Measurements from ENCODE around the gene RPL26.

Gene RPL26

GRCh38 chr17:8419305-8419704, 36.3 kb upstream of the RPL26 start:
- DNase-seq (ENCODE audit: low spot score) = no peak
- Histone ChIP-seq H3K27ac (no peak overlapping the region), H3K4me3 (no peak overlapping the region)
- no peak for TF ChIP-seq CTCF (IDR thresholded peaks at IDR 0.05)

GRCh38 chr17:8418471-8418870, 35.5 kb upstream of the RPL26 start:
- no peak for DNase-seq (ENCODE audit: low spot score)
- TF ChIP-seq CTCF (IDR thresholded peaks at IDR 0.05) = no peak
- Histone ChIP-seq H3K4me3 (no peak overlapping the region), H3K27ac (no peak overlapping the region)

- Histone ChIP-seq H3K27ac (no peak overlapping the region), H3K4me3 (no peak overlapping the region)
Measured at GRCh38 chr17:8417806-8418205, 34.8 kb upstream of the RPL26 start.

GRCh38 chr17:8413938-8414337, 30.9 kb upstream of the RPL26 start:
- no peak for TF ChIP-seq CTCF (IDR thresholded peaks at IDR 0.05)
- H3K27ac ChIP-seq = no peak overlapping the region
- DNase-seq (ENCODE audit: low spot score) = no peak
- no peak overlapping the region for H3K4me3 ChIP-seq

More at GRCh38 chr17:8417806-8418205, 34.8 kb upstream of the RPL26 start:
- no peak for TF ChIP-seq CTCF (IDR thresholded peaks at IDR 0.05)
- no peak for DNase-seq (ENCODE audit: low spot score)

- DNase-seq (ENCODE audit: low spot score) = no peak
- no peak overlapping the region for H3K4me3 ChIP-seq
- H3K27ac ChIP-seq = no peak overlapping the region
- TF ChIP-seq CTCF (IDR thresholded peaks at IDR 0.05) = no peak
Measured at GRCh38 chr17:8413328-8413727, 30.3 kb upstream of the RPL26 start.

GRCh38 chr17:8412089-8412488, 29.1 kb upstream of the RPL26 start:
- Histone ChIP-seq H3K4me3 (no peak overlapping the region), H3K27ac (no peak overlapping the region)
- DNase-seq (ENCODE audit: low spot score) = no peak
- TF ChIP-seq CTCF (IDR thresholded peaks at IDR 0.05) = no peak

GRCh38 chr17:8410883-8411238, 27.9 kb upstream of the RPL26 start:
- H3K4me3 ChIP-seq = no peak overlapping the region
- TF ChIP-seq CTCF (IDR thresholded peaks at IDR 0.05) = no peak
- DNase-seq (ENCODE audit: low spot score) = no peak
- H3K27ac ChIP-seq = no peak overlapping the region
